ENCODE measurements around the gene RND1.

The RND1 gene

DNA sequence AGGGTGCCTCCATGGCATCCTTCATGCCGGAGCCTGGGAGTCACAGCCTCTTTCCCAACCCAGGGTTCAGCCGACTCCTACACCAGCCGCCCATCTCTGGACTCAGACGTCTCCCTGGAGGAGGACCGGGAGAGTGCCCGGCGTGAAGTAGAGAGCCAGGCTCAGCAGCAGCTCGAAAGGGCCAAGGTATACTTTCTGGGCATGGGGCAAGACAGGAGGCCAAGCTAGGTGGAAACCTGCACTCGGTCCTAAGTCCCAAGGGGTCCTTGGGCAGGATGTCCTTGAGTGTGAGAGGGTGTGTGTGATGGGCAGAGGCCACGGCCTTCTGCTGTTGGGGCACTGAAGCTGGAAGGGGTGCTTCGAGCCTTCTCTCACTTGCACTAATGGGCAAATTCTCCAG is 42.4 kb downstream of the RND1 start:
- Histone ChIP-seq H4K20me1 (ENCODE audit: control insufficient read depth, insufficient read depth, low read depth, low read length) (no peaks in the 10 kb centered on the region), H3K4me2 (ENCODE audit: low read length) (no peak overlapping the region), H3K4me3 (ENCODE audit: low read length) (no peak overlapping the region), H3K36me3 (ENCODE audit: control insufficient read depth, low read length) (peaks cover 4% of the 10 kb centered on the region; the same call in 1 of the 2 replicates), H3K79me2 (ENCODE audit: control insufficient read depth, low read length) (no peaks in the 10 kb centered on the region), H3K27me3 (ENCODE audit: control insufficient read depth, low read length) (peaks cover 5% of the 10 kb centered on the region; the same call in 1 of the 2 replicates), H3K27ac (ENCODE audit: low read depth, low read length) (no peak overlapping the region), H3K9me2 (replicated peaks; ENCODE audit: control insufficient read depth, low read length) (no peaks in the 10 kb centered on the region), H3F3A (ENCODE audit: control insufficient read depth, insufficient read depth) (0 out of 2 replicates have a peak, but pooled peaks cover 4% of the 10 kb centered on the region), H3K4me1 (ENCODE audit: control insufficient read depth, low read length) (peaks cover 15% of the 10 kb centered on the region), H3K9me3 (ENCODE audit: control insufficient read depth, insufficient read depth, low read length) (no peaks in the 10 kb centered on the region)
- TF ChIP-seq, protein P1, sequence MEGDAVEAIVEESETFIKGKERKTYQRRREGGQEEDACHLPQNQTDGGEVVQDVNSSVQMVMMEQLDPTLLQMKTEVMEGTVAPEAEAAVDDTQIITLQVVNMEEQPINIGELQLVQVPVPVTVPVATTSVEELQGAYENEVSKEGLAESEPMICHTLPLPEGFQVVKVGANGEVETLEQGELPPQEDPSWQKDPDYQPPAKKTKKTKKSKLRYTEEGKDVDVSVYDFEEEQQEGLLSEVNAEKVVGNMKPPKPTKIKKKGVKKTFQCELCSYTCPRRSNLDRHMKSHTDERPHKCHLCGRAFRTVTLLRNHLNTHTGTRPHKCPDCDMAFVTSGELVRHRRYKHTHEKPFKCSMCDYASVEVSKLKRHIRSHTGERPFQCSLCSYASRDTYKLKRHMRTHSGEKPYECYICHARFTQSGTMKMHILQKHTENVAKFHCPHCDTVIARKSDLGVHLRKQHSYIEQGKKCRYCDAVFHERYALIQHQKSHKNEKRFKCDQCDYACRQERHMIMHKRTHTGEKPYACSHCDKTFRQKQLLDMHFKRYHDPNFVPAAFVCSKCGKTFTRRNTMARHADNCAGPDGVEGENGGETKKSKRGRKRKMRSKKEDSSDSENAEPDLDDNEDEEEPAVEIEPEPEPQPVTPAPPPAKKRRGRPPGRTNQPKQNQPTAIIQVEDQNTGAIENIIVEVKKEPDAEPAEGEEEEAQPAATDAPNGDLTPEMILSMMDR (IDR thresholded peaks at IDR 0.05; ENCODE audit: low read depth, low read length, poor library complexity, severe bottlenecking), result no peak
- TF ChIP-seq EZH2phosphoT487 (IDR thresholded peaks at IDR 0.05; ENCODE audit: borderline replicate concordance, low read length), result no peak

DNA sequence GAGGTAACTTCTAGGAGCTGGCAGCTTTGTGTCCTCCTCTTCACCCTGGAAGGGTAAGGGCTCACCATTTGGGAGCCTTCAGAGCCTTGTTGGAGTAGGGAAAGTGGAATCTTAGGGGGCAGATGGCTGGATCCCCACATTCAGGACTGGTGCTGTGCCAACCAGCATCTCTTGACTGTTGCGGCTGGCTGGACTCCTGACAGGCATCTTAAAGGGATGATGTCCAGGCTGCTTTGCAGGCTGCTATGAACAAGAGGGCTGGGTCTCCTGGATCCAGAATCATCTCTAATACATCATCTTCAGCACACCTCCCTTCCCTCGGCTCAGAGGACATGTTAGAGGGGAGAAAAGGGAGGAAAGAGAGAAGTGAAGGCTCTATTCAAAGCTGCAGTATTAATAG is 43.0 kb downstream of the RND1 start:
- Histone ChIP-seq H3K9me3 (ENCODE audit: control insufficient read depth, insufficient read depth, low read length) (no peaks in the 10 kb centered on the region), H3K4me1 (ENCODE audit: control insufficient read depth, low read length) (peaks cover 19% of the 10 kb centered on the region), H3K27me3 (ENCODE audit: control insufficient read depth, low read length) (peaks cover 8% of the 10 kb centered on the region; the same call in 1 of the 2 replicates), H3K79me2 (ENCODE audit: control insufficient read depth, low read length) (no peaks in the 10 kb centered on the region), H3K27ac (ENCODE audit: low read depth, low read length) (no peak overlapping the region), H3K9me2 (replicated peaks; ENCODE audit: control insufficient read depth, low read length) (no peaks in the 10 kb centered on the region), H3K4me2 (ENCODE audit: low read length) (no peak overlapping the region), H3K36me3 (ENCODE audit: control insufficient read depth, low read length) (no peaks in the 10 kb centered on the region; the same call in 1 of the 2 replicates), H3K4me3 (ENCODE audit: low read length) (no peak overlapping the region), H3F3A (ENCODE audit: control insufficient read depth, insufficient read depth) (0 out of 2 replicates have a peak, but pooled peaks cover 4% of the 10 kb centered on the region), H4K20me1 (ENCODE audit: control insufficient read depth, insufficient read depth, low read depth, low read length) (no peaks in the 10 kb centered on the region)
- TF ChIP-seq, protein P1 (IDR thresholded peaks at IDR 0.05; ENCODE audit: low read depth, low read length, poor library complexity, severe bottlenecking), result no peak
- no peak for TF ChIP-seq EZH2phosphoT487 (IDR thresholded peaks at IDR 0.05; ENCODE audit: borderline replicate concordance, low read length)

DNA sequence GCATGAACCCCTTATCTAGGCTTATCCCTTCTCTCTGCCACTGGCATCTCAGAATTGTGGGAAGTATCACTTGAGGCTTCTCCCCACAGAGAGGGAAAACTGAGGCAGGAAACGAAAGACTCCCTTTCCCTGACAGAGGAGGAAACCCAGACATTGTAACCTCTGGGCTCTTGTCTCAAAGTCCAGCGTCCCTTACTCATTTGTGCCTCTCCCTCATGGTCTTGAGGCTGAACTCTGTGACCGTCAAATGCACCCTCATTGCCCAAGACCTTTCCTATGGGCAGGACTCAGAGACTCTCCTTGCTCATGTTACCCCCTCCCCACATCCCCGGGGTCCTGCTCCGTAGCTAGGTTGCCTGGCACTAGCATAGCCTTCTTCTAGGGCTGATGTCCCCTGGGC is 43.5 kb downstream of the RND1 start:
- H3K79me2 ChIP-seq (ENCODE audit: control insufficient read depth, low read length), result no peaks in the 10 kb centered on the region
- H3K36me3 ChIP-seq (ENCODE audit: control insufficient read depth, low read length), result no peaks in the 10 kb centered on the region; the same call in 1 of the 2 replicates
- no peak overlapping the region for H3K4me2 ChIP-seq (ENCODE audit: low read length)
- peaks cover 14% of the 10 kb centered on the region for H3K27me3 ChIP-seq (ENCODE audit: control insufficient read depth, low read length)
- H3K9me2 ChIP-seq (replicated peaks; ENCODE audit: control insufficient read depth, low read length), result no peaks in the 10 kb centered on the region
- H4K20me1 ChIP-seq (ENCODE audit: control insufficient read depth, insufficient read depth, low read depth, low read length), result no peaks in the 10 kb centered on the region
- peaks cover 23% of the 10 kb centered on the region for H3K4me1 ChIP-seq (ENCODE audit: control insufficient read depth, low read length)
- H3K9me3 ChIP-seq (ENCODE audit: control insufficient read depth, insufficient read depth, low read length), result no peaks in the 10 kb centered on the region
- no peak overlapping the region for H3K27ac ChIP-seq (ENCODE audit: low read depth, low read length)
- peaks cover 9% of the 10 kb centered on the region; the same call in 1 of the 2 replicates for H3F3A ChIP-seq (ENCODE audit: control insufficient read depth, insufficient read depth)
- TF ChIP-seq, protein P1 (IDR thresholded peaks at IDR 0.05; ENCODE audit: low read depth, low read length, poor library complexity, severe bottlenecking), result no peak
- no peak for TF ChIP-seq EZH2phosphoT487 (IDR thresholded peaks at IDR 0.05; ENCODE audit: borderline replicate concordance, low read length)
- H3K4me3 ChIP-seq (ENCODE audit: low read length), result no peak overlapping the region
